CD14-positive monocyte (primary cell): Measurements from ENCODE around the gene ENDOV. TPM values are rescaled to one million over a fixed set of nuclear protein-coding genes. Genes with fewer than 3 reads are reported as not detected.

Experiments
- DNase-seq, 3 donors: peaks; one replicate each; pipeline ENCODE4 v3.0.0-alpha.2; 2011 to 2022
- H2AFZ ChIP-seq: 2 replicates; pipeline ENCODE4 v1.6.0; 2012; ENCODE audit warnings: mild to moderate bottlenecking, low read depth, low read length, inconsistent platforms; ENCODE audit not compliant: insufficient read depth, poor library complexity, severe bottlenecking
- H3K27ac ChIP-seq, 2 donors: 1 replicate in 1 of 2; 2 replicates in 1 of 2; pipeline ENCODE4 v1.5.1; 2012 to 2013; ENCODE audit warnings: low read length in 2 of 2, control low read depth in 1 of 2, inconsistent platforms in 1 of 2, low read depth in 1 of 2, mild to moderate bottlenecking in 1 of 2
- H3K27me3 ChIP-seq, 2 donors: one replicate each; pipeline versions ENCODE4 v1.6.0 to v1.6.1; 2011 to 2013; ENCODE audit warnings: low read length in 2 of 2; ENCODE audit not compliant: control insufficient read depth in 2 of 2, insufficient read depth in 2 of 2
- H3K36me3 ChIP-seq, 2 donors: replicated peaks in 1 of 2; 1 replicate in 1 of 2; 2 replicates in 1 of 2; pipeline versions ENCODE4 v1.5.1 to v1.6.1; 2012 to 2013; ENCODE audit warnings: low read length in 2 of 2, control low read depth in 1 of 2, inconsistent platforms in 1 of 2, mild to moderate bottlenecking in 1 of 2; ENCODE audit not compliant: insufficient read depth in 2 of 2, control insufficient read depth in 1 of 2
- H3K4me1 ChIP-seq, 2 donors: 1 replicate in 1 of 2; 2 replicates in 1 of 2; pipeline versions ENCODE4 v1.5.1 to v1.6.1; 2012 to 2013; ENCODE audit warnings: low read length in 2 of 2, control low read depth in 1 of 2, inconsistent platforms in 1 of 2, mild to moderate bottlenecking in 1 of 2, moderate library complexity in 1 of 2; ENCODE audit not compliant: insufficient read depth in 2 of 2, control insufficient read depth in 1 of 2
- H3K4me2 ChIP-seq: replicated peaks from 2 replicates; pipeline ENCODE3; 2012; ENCODE audit warnings: low read length, moderate library complexity, mild to moderate bottlenecking; ENCODE audit not compliant: poor library complexity, severe bottlenecking; ENCODE audit errors: extremely low read depth
- H3K4me3 ChIP-seq, 3 experiments: fragments of 200-600 bp in 1 of 3; sonication (generic) in 1 of 3; replicated peaks in 1 of 3; 1 replicate in 2 of 3; 2 replicates in 1 of 3; pipeline ENCODE4 v1.5.1; 2011 to 2013; ENCODE audit warnings: low read length in 3 of 3, mild to moderate bottlenecking in 3 of 3, control low read depth in 2 of 3, low read depth in 2 of 3, inconsistent platforms in 1 of 3, moderate library complexity in 1 of 3
- H3K79me2 ChIP-seq: 2 replicates; pipeline ENCODE4 v1.6.0; 2012; ENCODE audit warnings: mild to moderate bottlenecking, control low read depth, inconsistent platforms, low read length, moderate library complexity; ENCODE audit not compliant: insufficient read depth
- H3K9ac ChIP-seq: 2 replicates; pipeline ENCODE4 v1.6.0; 2017; ENCODE audit warnings: low read length, mild to moderate bottlenecking; ENCODE audit not compliant: insufficient read depth, poor library complexity, severe bottlenecking
- H3K9me3 ChIP-seq, 2 donors: replicated peaks in 1 of 2; 1 replicate in 1 of 2; 2 replicates in 1 of 2; pipeline versions ENCODE4 v1.5.1 to v1.6.1; 2012 to 2013; ENCODE audit warnings: low read length in 2 of 2, control low read depth in 1 of 2; ENCODE audit not compliant: control insufficient read depth in 1 of 2, insufficient read depth in 1 of 2
- H4K20me1 ChIP-seq: 2 replicates; pipeline ENCODE4 v1.6.0; 2012; ENCODE audit warnings: mild to moderate bottlenecking, low read length, control low read depth, moderate library complexity; ENCODE audit not compliant: insufficient read depth
- H3K27ac Mint-ChIP-seq, 7 donors: one replicate each; pipeline ENCODE4 v1.8.0; 2020; ENCODE audit warnings: mild to moderate bottlenecking in 7 of 7, mixed read lengths in 7 of 7, moderate library complexity in 6 of 7, inconsistent platforms in 2 of 7
- H3K27me3 Mint-ChIP-seq, 3 donors: one replicate each; pipeline ENCODE4 v1.8.0; 2021 to 2022; ENCODE audit warnings: low read depth in 3 of 3, mild to moderate bottlenecking in 3 of 3, mixed read lengths in 3 of 3, moderate library complexity in 3 of 3, inconsistent platforms in 1 of 3
- H3K36me3 Mint-ChIP-seq, 2 donors: one replicate each; pipeline ENCODE4 v1.8.0; 2020; ENCODE audit warnings: mixed read lengths in 2 of 2, inconsistent platforms in 1 of 2, mild to moderate bottlenecking in 1 of 2
- H3K4me1 Mint-ChIP-seq: one replicate; pipeline ENCODE4 v1.8.0; 2020; ENCODE audit warnings: mild to moderate bottlenecking, mixed read lengths
- H3K4me3 Mint-ChIP-seq, 2 donors: one replicate each; pipeline ENCODE4 v1.8.0; 2020; ENCODE audit warnings: mild to moderate bottlenecking in 2 of 2, mixed read lengths in 2 of 2, moderate library complexity in 1 of 2
- H3K9me3 Mint-ChIP-seq, 7 donors: one replicate each; pipeline ENCODE4 v1.8.0; 2020 to 2022; ENCODE audit warnings: mixed read lengths in 7 of 7, mild to moderate bottlenecking in 6 of 7, moderate library complexity in 6 of 7, inconsistent platforms in 2 of 7
- CTCF ChIP-seq: fragments of 200-600 bp; IDR thresholded peaks from one replicate; pipeline ENCODE4 v1.8.0; 2022; ENCODE audit warnings: antibody characterized with exemption, mild to moderate bottlenecking
- WGBS: methylation state at CpG from one replicate; pipeline ENCODE4 v1.1.5; 2013; ENCODE audit warnings: missing lambda C conversion rate; ENCODE audit not compliant: insufficient coverage; 5-methylcytosine and 5-hydroxymethylcytosine counted together
- intact Hi-C, 2 donors: fragments of 100-400 bp; cut with micrococcal nuclease; formaldehyde crosslinking; loops; one replicate each; pipeline versions ENCODE4 v1.15.0 to v1.15.1; 2023
- polyA plus RNA-seq, 3 donors: library from polyadenylated mRNA; depleted of rRNA in 1 of 3; unstranded in 2 of 3; stranded (reverse) in 1 of 3; fragments of 300-500 nt in 2 of 3; fragments of >200 nt in 1 of 3; fragmentation: Illumina TruSeq in 2 of 3; gene quantifications; 1 replicate in 2 of 3; 2 replicates in 1 of 3; pipeline ENCODE4 v1.2.3, GENCODE V29; 2012 to 2021

The ENDOV gene
- polyA plus RNA-seq, 3 donors = 10.4 to 15.7 (median 13.3) TPM

- intact Hi-C loops = loop anchor here (2.0 to 5.0 kb wide), 2 partner anchors 37 to 40 kb away; partner anchors contain the start of gene ENDOV (in 2 of the 2)
- no peaks in the 10 kb centered on the region for H4K20me1 ChIP-seq
- Mint-ChIP-seq H3K36me3 (no peaks in the 10 kb centered on the region), H3K4me1 (peaks cover 28% of the 10 kb centered on the region), H3K27ac (peak overlapping the region; percentile 89 to 96 (median 94)), H3K4me3 (peak overlapping the region; percentile 86 to 95), H3K27me3 (peaks cover 7 to 24% (median 18%) of the 10 kb centered on the region in 3 donors), H3K9me3 (peaks cover 2 to 9% (median 6%) of the 10 kb centered on the region in 7 donors)
- peak overlapping the region; percentile 94 for H3K9ac ChIP-seq
- TF ChIP-seq CTCF = no peak
- peaks cover 0 to 2% of the 10 kb centered on the region in 2 donors for H3K27me3 ChIP-seq
- H3K79me2 ChIP-seq = no peaks in the 10 kb centered on the region
- peak overlapping the region; percentile 70 to 92 for H3K27ac ChIP-seq
- WGBS = 0% methylated on average over 88 of the region's 88 CpGs
- peak; percentile 93 to 95 (median 93) for DNase-seq
- peak overlapping the region; percentile 45 to 85 (median 61) for H3K4me3 ChIP-seq
- H3K4me2 ChIP-seq = peak overlapping the region; percentile 94
- H3K9me3 ChIP-seq = no peaks in the 10 kb centered on the region
- H3K4me1 ChIP-seq = peaks cover 23 to 35% of the 10 kb centered on the region in 2 donors
- H3K36me3 ChIP-seq = no peaks in the 10 kb centered on the region
- H2AFZ ChIP-seq = peak overlapping the region; percentile 96
Measured at GRCh38 chr17:80454557-80455335, 39.8 kb downstream of the ENDOV start.

- Mint-ChIP-seq H3K27ac (peak overlapping the region; percentile 89 to 96 (median 94)), H3K4me1 (peaks cover 28% of the 10 kb centered on the region), H3K4me3 (peak overlapping the region; percentile 86 to 94), H3K36me3 (no peaks in the 10 kb centered on the region), H3K27me3 (peaks cover 10 to 28% (median 22%) of the 10 kb centered on the region in 3 donors), H3K9me3 (peaks cover 2 to 9% (median 6%) of the 10 kb centered on the region in 7 donors)
- Histone ChIP-seq H3K27me3 (peaks cover 0 to 2% of the 10 kb centered on the region in 2 donors), H3K36me3 (no peaks in the 10 kb centered on the region), H3K79me2 (no peaks in the 10 kb centered on the region), H3K4me3 (peak overlapping the region; percentile 45 to 85 (median 47)), H3K9me3 (no peaks in the 10 kb centered on the region), H4K20me1 (no peaks in the 10 kb centered on the region), H3K9ac (peak overlapping the region; percentile 94), H2AFZ (peak overlapping the region; percentile 96), H3K27ac (peak overlapping the region; percentile 65 to 92), H3K4me1 (peaks cover 23 to 35% of the 10 kb centered on the region in 2 donors), H3K4me2 (peak overlapping the region; percentile 94)
- intact Hi-C loops = loop anchor here in 1 of 2 donors (2.0 kb wide), 1 partner anchor 41 kb away; the partner anchor contains the start of gene ENDOV
- under 1% methylated on average over 16 of the region's 20 CpGs for WGBS
- TF ChIP-seq CTCF = no peak
- DNase-seq = peak; percentile 35 to 67 (median 53)
Measured at GRCh38 chr17:80455336-80455710, 40.4 kb downstream of the ENDOV start.
